IMR-90 (cell line): ENCODE data around the gene MSH2. TPM values are rescaled to one million over a fixed set of nuclear protein-coding genes. Genes with fewer than 3 reads are reported as not detected.

Experiments
- ATAC-seq: fragments of 200-7000 bp; cut with Tn5 transposase; 2 replicates; pipeline ENCODE4 v1.9.1; 2020; ENCODE audit warnings: low read depth, mild to moderate bottlenecking, moderate library complexity
- Bru-seq: library from RNA; stranded (reverse); fragments of 400-500 nt; gene quantifications from one replicate; lab custom pipeline; 2021; lab: Mats Ljungman, UMichigan
- BruChase-seq, 2 experiments: library from RNA; stranded (reverse); fragments of 400-500 nt; gene quantifications; one replicate each; lab custom pipeline; 2021; lab: Mats Ljungman, UMichigan
- BruUV-seq: library from RNA; stranded (reverse); fragments of 400-500 nt; replicated peaks from 2 replicates; lab custom pipeline; 2021; lab: Mats Ljungman, UMichigan
- CTCF ChIA-PET: fragments of 300-600 bp; formaldehyde crosslinking; extraction: SDS; loops from one replicate; lab custom pipeline; 2021; ENCODE audit warnings: antibody characterized with exemption; lab: Yijun Ruan, JAX
- POLR2A ChIA-PET: fragments of 300-600 bp; sonication (Branson Sonifier 250); formaldehyde crosslinking; loops from one replicate; lab custom pipeline; 2022; ENCODE audit warnings: antibody characterized with exemption; ENCODE audit not compliant: unreplicated experiment; lab: Charles Lee
- DNase-seq: peaks from one replicate; pipeline ENCODE4 v3.0.0; 2013
- H2AFZ ChIP-seq: replicated peaks from 2 replicates; pipeline ENCODE3; 2013; ENCODE audit warnings: low read length, mild to moderate bottlenecking; ENCODE audit not compliant: poor library complexity
- H2AK5ac ChIP-seq: 2 replicates; pipeline ENCODE4 v1.6.1; 2013; ENCODE audit warnings: low read depth, low read length, inconsistent platforms
- H2AK9ac ChIP-seq: replicated peaks from 2 replicates; pipeline ENCODE3; 2013; ENCODE audit warnings: mild to moderate bottlenecking, low read depth, low read length, moderate library complexity; ENCODE audit not compliant: poor library complexity
- H2BK120ac ChIP-seq: 2 replicates; pipeline ENCODE4 v1.6.1; 2013; ENCODE audit warnings: low read depth, low read length, inconsistent platforms
- H2BK15ac ChIP-seq: 3 replicates; pipeline ENCODE4 v1.6.1; 2013; ENCODE audit warnings: low read depth, low read length, inconsistent platforms
- H2BK20ac ChIP-seq: 2 replicates; pipeline ENCODE4 v1.6.1; 2013; ENCODE audit warnings: low read depth, mild to moderate bottlenecking, inconsistent platforms, low read length, moderate library complexity
- H2BK5ac ChIP-seq: 2 replicates; pipeline ENCODE4 v1.6.1; 2013; ENCODE audit warnings: mild to moderate bottlenecking, low read depth, low read length, inconsistent platforms; ENCODE audit not compliant: poor library complexity, severe bottlenecking
- H3K14ac ChIP-seq: replicated peaks from 2 replicates; pipeline ENCODE4 v1.6.1; 2013; ENCODE audit warnings: low read depth, low read length, inconsistent platforms
- H3K18ac ChIP-seq: 2 replicates; pipeline ENCODE4 v1.6.1; 2013; ENCODE audit warnings: low read depth, low read length, control low read depth
- H3K23ac ChIP-seq: 2 replicates; pipeline ENCODE4 v1.6.1; 2013; ENCODE audit warnings: low read depth, low read length, inconsistent platforms
- H3K27ac ChIP-seq: 2 replicates; pipeline ENCODE4 v1.5.1; 2013; ENCODE audit warnings: mild to moderate bottlenecking, control low read depth, low read length; ENCODE audit not compliant: insufficient read depth
- H3K27me3 ChIP-seq: 2 replicates; pipeline ENCODE4 v1.6.1; 2013; ENCODE audit warnings: low read length; ENCODE audit not compliant: control insufficient read depth, insufficient read depth
- H3K36me3 ChIP-seq: 2 replicates; pipeline ENCODE4 v1.6.1; 2013; ENCODE audit warnings: low read length, mixed read lengths; ENCODE audit not compliant: control insufficient read depth, insufficient read depth
- H3K4ac ChIP-seq: 2 replicates; pipeline ENCODE4 v1.6.1; 2013; ENCODE audit warnings: low read depth, low read length, inconsistent platforms
- H3K4me1 ChIP-seq: 2 replicates; pipeline ENCODE4 v1.6.1; 2013; ENCODE audit warnings: low read length, mixed read lengths; ENCODE audit not compliant: control insufficient read depth, insufficient read depth
- H3K4me2 ChIP-seq: 2 replicates; pipeline ENCODE4 v1.6.1; 2013; ENCODE audit warnings: low read depth, mild to moderate bottlenecking, control low read depth, low read length, moderate library complexity
- H3K4me3 ChIP-seq: 2 replicates; pipeline ENCODE4 v1.5.1; 2013; ENCODE audit warnings: low read depth, mild to moderate bottlenecking, control low read depth, low read length, moderate library complexity; ENCODE audit not compliant: insufficient read depth
- H3K56ac ChIP-seq: 2 replicates; pipeline ENCODE4 v1.6.1; 2013; ENCODE audit warnings: low read length, inconsistent platforms; ENCODE audit not compliant: insufficient read depth; ENCODE audit errors: extremely low read depth
- H3K79me1 ChIP-seq, 2 experiments: 2 replicates each; pipeline ENCODE4 v1.6.1; 2013; ENCODE audit warnings: low read length in 2 of 2, inconsistent platforms in 1 of 2, low read depth in 1 of 2
- H3K9ac ChIP-seq: 2 replicates; pipeline ENCODE4 v1.6.1; 2013; ENCODE audit warnings: low read depth, low read length, control low read depth
- H3K9me1 ChIP-seq: 2 replicates; pipeline ENCODE4 v1.6.1; 2013; ENCODE audit warnings: low read length, inconsistent platforms; ENCODE audit not compliant: insufficient read depth
- H3K9me3 ChIP-seq: 2 replicates; pipeline ENCODE4 v1.6.1; 2013; ENCODE audit warnings: low read length; ENCODE audit not compliant: control insufficient read depth, insufficient read depth
- H4K20me1 ChIP-seq: 2 replicates; pipeline ENCODE4 v1.6.1; 2013; ENCODE audit warnings: low read length, inconsistent platforms; ENCODE audit not compliant: insufficient read depth
- H4K5ac ChIP-seq: 2 replicates; pipeline ENCODE4 v1.6.1; 2013; ENCODE audit warnings: mild to moderate bottlenecking, low read depth, low read length, control low read depth
- H4K8ac ChIP-seq, 2 experiments: 2 replicates each; pipeline ENCODE4 v1.6.1; 2013; ENCODE audit warnings: low read depth in 2 of 2, low read length in 2 of 2, control low read depth in 1 of 2, inconsistent platforms in 1 of 2
- H4K91ac ChIP-seq: 2 replicates; pipeline ENCODE4 v1.6.1; 2013; ENCODE audit warnings: low read depth, low read length, inconsistent platforms; ENCODE audit not compliant: insufficient read depth
- CEBPB ChIP-seq: IDR thresholded peaks from 2 replicates; pipeline ENCODE4 v1.6.1; 2012; ENCODE audit warnings: low read depth, low read length, improper control_type of control experiment
- CHD1 ChIP-seq: IDR thresholded peaks from 2 replicates; pipeline ENCODE4 v1.6.1; 2012; ENCODE audit warnings: low read depth, low read length, improper control_type of control experiment
- CTCF ChIP-seq: conservative IDR thresholded peaks from 2 replicates; pipeline ENCODE4 v1.5.1; 2012; ENCODE audit warnings: mild to moderate bottlenecking, low read depth, low read length, improper control_type of control experiment
- ELK1 ChIP-seq: fragments of 150-350 bp; IDR thresholded peaks from 2 replicates; pipeline ENCODE4 v1.6.1; 2016; ENCODE audit warnings: low read depth, mild to moderate bottlenecking, low read length, moderate library complexity, borderline replicate concordance
- MAZ ChIP-seq: IDR thresholded peaks from 2 replicates; pipeline ENCODE4 v1.6.1; 2012; ENCODE audit warnings: low read depth, mild to moderate bottlenecking, low read length, improper control_type of control experiment, moderate library complexity, borderline replicate concordance
- MXI1 ChIP-seq: IDR thresholded peaks from 2 replicates; pipeline ENCODE4 v1.6.1; 2012; ENCODE audit warnings: low read depth, mild to moderate bottlenecking, low read length, moderate library complexity, borderline replicate concordance
- NFE2L2 ChIP-seq: fragments of 150-350 bp; IDR thresholded peaks from 2 replicates; pipeline ENCODE4 v1.6.1; 2016; ENCODE audit warnings: low read depth, mild to moderate bottlenecking, low read length
- POLR2A ChIP-seq: IDR thresholded peaks from 2 replicates; pipeline ENCODE4 v1.6.1; 2012; ENCODE audit warnings: mild to moderate bottlenecking, low read depth, low read length
- RAD21 ChIP-seq: IDR thresholded peaks from 2 replicates; pipeline ENCODE4 v1.6.1; 2012; ENCODE audit warnings: low read length, improper control_type of control experiment
- RCOR1 ChIP-seq: IDR thresholded peaks from 2 replicates; pipeline ENCODE4 v1.6.1; 2012; ENCODE audit warnings: mild to moderate bottlenecking, low read length, improper control_type of control experiment; ENCODE audit not compliant: insufficient replicate concordance
- RFX5 ChIP-seq: IDR thresholded peaks from 2 replicates; pipeline ENCODE4 v1.8.0; 2012; ENCODE audit warnings: low read depth, mild to moderate bottlenecking, low read length, moderate library complexity
- SMC3 ChIP-seq: fragments of 150-350 bp; IDR thresholded peaks from 2 replicates; pipeline ENCODE4 v1.6.1; 2016; ENCODE audit warnings: low read depth, mild to moderate bottlenecking, antibody characterized with exemption, low read length, moderate library complexity
- WGBS, 2 experiments: methylation state at CpG; one replicate each; pipeline versions ENCODE4 v1.1.5 to v1.1.7; 2013; ENCODE audit warnings: missing lambda C conversion rate in 2 of 2; ENCODE audit not compliant: insufficient read length in 1 of 2; ENCODE audit errors: extremely low coverage in 2 of 2; 5-methylcytosine and 5-hydroxymethylcytosine counted together
- dilution Hi-C: fragments of 300-500 bp; cut with HindIII; formaldehyde crosslinking; loops from one replicate; pipeline ENCODE4 v1.14.3; 2018; ENCODE audit warnings: low sequenced_read_pairs; ENCODE audit not compliant: unreplicated experiment
- in situ Hi-C: fragments of 300-500 bp; cut with MboI; formaldehyde crosslinking; loops from 3 replicates; pipeline ENCODE4 v1.14.3; 2019; ENCODE audit warnings: low sequenced_read_pairs, inconsistent platforms, mixed read lengths
- intact Hi-C: fragments of 100-400 bp; cut with micrococcal nuclease; formaldehyde crosslinking; loops from 2 replicates; pipeline ENCODE4 v1.10.0; 2022
- long read RNA-seq: library from polyadenylated mRNA; unstranded; transcript quantifications from one replicate; pipeline ENCODE4 v2.0.0, GENCODE V29; 2021; ENCODE audit not compliant: unreplicated experiment
- polyA plus RNA-seq, 3 experiments: library from polyadenylated mRNA; depleted of rRNA; stranded (reverse); fragments of >200 nt; gene quantifications; 2 replicates each; pipeline ENCODE4 v1.2.3, GENCODE V29; 2012; ENCODE audit warnings: low replicate concordance in 1 of 3
- total RNA-seq: library from RNA; depleted of rRNA; stranded (reverse); fragments of >200 nt; gene quantifications from 2 replicates; pipeline ENCODE4 v1.2.3, GENCODE V29; 2012; rRNA removed

MSH2 gene
- 22.6 and 33.3 TPM in 2 replicates for total RNA-seq
- polyA plus RNA-seq (2012; rRNA removed), result 10.7 and 13.8 TPM in 2 replicates
- polyA plus RNA-seq (2012; cell fraction: cytosol; rRNA removed), result 2.0 and 3.2 TPM in 2 replicates
- 0.75 and 4.6 TPM in 2 replicates for polyA plus RNA-seq (2012; cell fraction: nucleus; rRNA removed; ENCODE audit: low replicate concordance)
- Bru-seq, nascent RNA, result percentile 51 among the genes with signal in this experiment
- BruChase-seq, experiment 1, labeled RNA remaining after a 6-hour chase, result percentile 54 among the genes with signal in this experiment
- BruChase-seq, experiment 2, labeled RNA remaining after a 2-hour chase, result percentile 50 among the genes with signal in this experiment
- long read RNA-seq, transcript MSH2-201 (16 exons, 3,307 nt), result major isoform, 22 of 25 reads
- long read RNA-seq, partial matches to known transcripts, result 1 of 25 reads
- long read RNA-seq, other reads (novel, unspliced or antisense), result 2 of 25 reads

GRCh38 chr2:47402805-47403608 lies at the start of gene MSH2:
Gene MSH2, plus strand, starts transcription at chr2:47403156. Its CDS starts 36 bp downstream, at chr2:47403192.
- Histone ChIP-seq H2BK120ac (no peak within 1 kb of the TSS), H3K4ac (peak within 1 kb of the TSS; percentile 77), H2AK9ac (peak within 1 kb of the TSS; percentile 76), H3K23ac (peak within 1 kb of the TSS; percentile 72), H3K9me3 (no peaks in the 10 kb centered on the region), H3K79me1 (peaks cover 9 to 28% of the 10 kb centered on the region in 2 experiments; a peak in 3 of 4 replicates), H3K36me3 (no peaks in the 10 kb centered on the region), H4K91ac (peak within 1 kb of the TSS; percentile 19; the same call in 1 of the 2 replicates), H3K27ac (peak within 1 kb of the TSS; percentile 31), H3K4me2 (peak within 1 kb of the TSS; percentile 84), H2BK15ac (no peak within 1 kb of the TSS), H2BK20ac (no peak within 1 kb of the TSS), H2AK5ac (no peak within 1 kb of the TSS; the same call in 1 of the 2 replicates), H2AFZ (peak within 1 kb of the TSS; percentile 98), H4K5ac (peak within 1 kb of the TSS; percentile 36), H3K14ac (peak within 1 kb of the TSS; percentile 77), H3K4me1 (no peaks in the 10 kb centered on the region; the same call in 1 of the 2 replicates), H4K8ac (peak within 1 kb of the TSS; percentile 95 to 97), H3K4me3 (peak within 1 kb of the TSS; percentile 68), H3K9ac (peak within 1 kb of the TSS; percentile 73), H4K20me1 (peaks cover 4% of the 10 kb centered on the region; the same call in 1 of the 2 replicates), H3K18ac (no peak within 1 kb of the TSS), H3K9me1 (peaks cover 7% of the 10 kb centered on the region), H3K56ac (peak within 1 kb of the TSS; percentile 88), H2BK5ac (no peak within 1 kb of the TSS), H3K27me3 (no peaks in the 10 kb centered on the region)
- 0% methylated on average over 20 of the region's 73 CpGs; no CpG with 5 or more reads in 1 of the 2 experiments for WGBS, 2 experiments
- intact Hi-C loops, result no loop called here
- ChIA-PET CTCF (interaction anchor here (1.2 to 1.9 kb wide), 2 partner anchors 15 to 68 kb away, joined by 3 to 11 read pairs; no protein-coding TSS in a partner anchor), POLR2A (interaction anchor here (0.5 kb wide), 1 partner anchor 22 kb away, joined by 9 read pairs; no protein-coding TSS in a partner anchor)
- dilution Hi-C loops, result no loop called here
- DNase-seq (peak; percentile 89), ATAC-seq (peak; percentile 98)
- in situ Hi-C loops, result no loop called here
- no TSS peak for BruUV-seq
- no peak for TF ChIP-seq ELK1
- TF ChIP-seq CTCF, result no peak
- no peak for TF ChIP-seq CEBPB
- TF ChIP-seq NFE2L2, result no peak
- TF ChIP-seq POLR2A, result no peak
- TF ChIP-seq RFX5, result 0 out of 2 replicates have a peak, but pooled peaks have one; percentile 23
- 0 out of 2 replicates have a peak, but pooled peaks have one; percentile 4 for TF ChIP-seq MXI1
- no peak for TF ChIP-seq RAD21
- TF ChIP-seq MAZ, result peak; percentile 49; the same call in 1 of the 2 replicates
- TF ChIP-seq CHD1, result no peak
- no peak for TF ChIP-seq RCOR1
- no peak for TF ChIP-seq SMC3
